ENCODE data around the gene RBSN.
A peak's percentile ranks its signal among the peaks of the same experiment; 100 is the strongest.

RBSN gene

GRCh38 chr3:15097891-15098290, 1.1 kb downstream of the RBSN start:
- DNase-seq = peak; percentile 50

GRCh38 chr3:15096046-15096445, 2.9 kb downstream of the RBSN start:
- DNase-seq = no peak

- no peak for DNase-seq
These were observed 4.6 kb downstream of the RBSN start for GRCh38 chr3:15094187-15094875.

- no peak for DNase-seq
These were observed 6.3 kb downstream of the RBSN start for GRCh38 chr3:15092686-15093085.

- DNase-seq = no peak
These were observed 7.4 kb downstream of the RBSN start for GRCh38 chr3:15091575-15091974.

- DNase-seq = no peak
These were observed 9.7 kb downstream of the RBSN start for GRCh38 chr3:15089201-15089600.

GRCh38 chr3:15086699-15087098, 12.2 kb downstream of the RBSN start:
- no peak for DNase-seq

- no peak for DNase-seq
These were observed 12.7 kb downstream of the RBSN start for GRCh38 chr3:15086263-15086662.

- DNase-seq = no peak
These were observed 15.7 kb downstream of the RBSN start for GRCh38 chr3:15083252-15083651.

- DNase-seq = no peak
These were observed 16.8 kb downstream of the RBSN start for GRCh38 chr3:15081960-15082664.

- DNase-seq = no peak
These were observed 19.9 kb downstream of the RBSN start for GRCh38 chr3:15079091-15079490.

- no peak for DNase-seq
These were observed 24.4 kb downstream of the RBSN start for GRCh38 chr3:15074500-15074899.

GRCh38 chr3:15071699-15072098, 27.2 kb downstream of the RBSN start:
- no peak for DNase-seq

GRCh38 chr3:15069441-15069840, 29.5 kb downstream of the RBSN start:
- no peak for DNase-seq

- DNase-seq = no peak
These were observed 32.5 kb downstream of the RBSN start for GRCh38 chr3:15066467-15066866.

GRCh38 chr3:15065550-15066007, 33.4 kb downstream of the RBSN start:
- no peak for DNase-seq

GRCh38 chr3:15064835-15065549, 34.0 kb downstream of the RBSN start, which contains the start of gene MRPS25:
MRPS25 (minus strand) TSS chr3:15065315; CDS start chr3:15065194, 121 bp downstream.
- peak; percentile 94 for DNase-seq

GRCh38 chr3:15064299-15064834, 34.6 kb downstream of the RBSN start:
- peak; percentile 40 for DNase-seq

GRCh38 chr3:15063656-15064286, 35.2 kb downstream of the RBSN start:
- DNase-seq = no peak

GRCh38 chr3:15063238-15063637, 35.7 kb downstream of the RBSN start:
- no peak for DNase-seq

- DNase-seq = no peak
These were observed 38.9 kb downstream of the RBSN start for GRCh38 chr3:15060029-15060428.

- no peak for DNase-seq
These were observed 42.1 kb downstream of the RBSN start for GRCh38 chr3:15056676-15057404.

Data from activated CD4-positive, alpha-beta T cell treated with anti-CD3 and anti-CD28 coated beads, Interleukin-10, Interleukin-2, amounts not matched to agents 100 ng/mL and 50 ng/mL, durations not matched to agents 16 hours and 8 hours (primary cell).